GM19351 (cell line): Measurements from ENCODE around the gene OR10K2.
"Not testable (repeated sequence)": the region's sequence is repeated elsewhere in the genome, so short reads cannot be mapped to it uniquely, and the experiment has no call there.

ENCODE experiments used
- ATAC-seq: cut with Tn5 transposase; IDR thresholded peaks from one replicate; pipeline ENCODE4 v1.9.1; 2021; ENCODE audit warnings: mild to moderate bottlenecking, moderate library complexity; ENCODE audit not compliant: unreplicated experiment

OR10K2 gene, protein sequence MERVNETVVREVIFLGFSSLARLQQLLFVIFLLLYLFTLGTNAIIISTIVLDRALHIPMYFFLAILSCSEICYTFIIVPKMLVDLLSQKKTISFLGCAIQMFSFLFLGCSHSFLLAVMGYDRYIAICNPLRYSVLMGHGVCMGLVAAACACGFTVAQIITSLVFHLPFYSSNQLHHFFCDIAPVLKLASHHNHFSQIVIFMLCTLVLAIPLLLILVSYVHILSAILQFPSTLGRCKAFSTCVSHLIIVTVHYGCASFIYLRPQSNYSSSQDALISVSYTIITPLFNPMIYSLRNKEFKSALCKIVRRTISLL

DNA sequence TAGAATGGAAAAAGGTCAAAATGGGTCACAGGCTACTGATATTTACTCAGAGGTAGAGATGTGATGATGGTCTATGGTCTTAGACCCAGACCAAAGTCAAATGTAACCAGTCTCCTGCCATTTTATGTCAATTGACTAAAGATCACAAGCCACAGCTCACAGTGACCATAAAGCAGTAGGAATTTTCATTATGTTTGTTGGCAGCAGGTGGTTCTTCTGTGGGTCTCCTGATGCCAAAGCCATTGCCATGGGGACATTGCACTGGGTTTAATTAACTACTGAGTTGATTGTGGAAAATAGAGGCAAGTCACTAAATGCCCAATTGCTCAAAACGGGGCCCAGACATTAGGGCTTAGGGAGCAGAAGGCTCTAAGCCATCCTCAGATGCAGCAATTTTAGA is at the start of gene OR10K2:
Gene OR10K2 (minus strand): TSS at position 101 of the 400 bp plus-strand sequence. CDS start 5,371 bp downstream, outside the sequence.
- ATAC-seq: no peak

DNA sequence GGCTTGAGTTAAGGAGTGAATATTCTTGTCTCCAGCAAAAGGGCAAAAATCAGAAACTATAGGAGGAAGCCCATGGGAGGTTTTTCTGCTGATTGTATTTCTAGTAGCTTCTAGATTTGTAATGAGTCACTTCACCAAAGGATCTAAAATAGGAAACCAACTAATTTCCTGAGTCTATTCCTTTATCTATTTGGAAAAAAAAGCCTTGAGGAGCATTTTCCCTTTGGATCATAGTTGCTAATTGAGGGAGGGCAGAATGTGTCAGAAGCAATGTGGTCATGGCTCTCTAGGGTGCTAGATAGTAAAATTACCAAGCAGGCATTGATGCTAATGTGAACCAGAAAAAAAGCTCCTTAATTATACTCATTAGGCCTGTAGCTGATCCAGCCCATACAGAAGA is 45.9 kb upstream of the OR10K2 start, which contains the start of gene OR10R2:
Gene OR10R2 (plus strand): TSS at position 301 of the 400 bp plus-strand sequence. CDS start 106 bp downstream, outside the sequence.
- ATAC-seq: no peak

DNA sequence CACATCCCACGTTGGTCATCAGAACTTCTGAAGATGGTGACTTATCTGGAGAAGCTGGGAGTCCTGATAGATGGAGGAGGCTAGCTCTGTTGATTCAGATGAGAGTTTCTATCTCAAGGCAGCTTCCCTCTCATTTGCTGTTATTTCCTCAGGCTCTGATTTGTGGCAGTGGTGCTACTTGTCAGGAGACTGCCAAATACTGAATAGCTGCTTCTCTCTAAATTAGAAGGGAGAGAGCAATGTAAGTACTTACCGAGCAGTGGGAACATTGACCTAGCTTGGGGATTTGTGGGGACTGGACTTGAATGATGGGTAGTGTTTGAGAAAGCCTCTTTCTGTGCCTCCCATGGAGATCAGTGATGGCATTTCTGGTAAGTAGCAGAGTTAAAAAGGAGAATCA is 35.5 kb upstream of the OR10K2 start, which contains the start of gene OR10K1:
Gene OR10K1 (plus strand): TSS at position 301 of the 400 bp plus-strand sequence. CDS start 3,728 bp downstream, outside the sequence.
- ATAC-seq: no peak

DNA sequence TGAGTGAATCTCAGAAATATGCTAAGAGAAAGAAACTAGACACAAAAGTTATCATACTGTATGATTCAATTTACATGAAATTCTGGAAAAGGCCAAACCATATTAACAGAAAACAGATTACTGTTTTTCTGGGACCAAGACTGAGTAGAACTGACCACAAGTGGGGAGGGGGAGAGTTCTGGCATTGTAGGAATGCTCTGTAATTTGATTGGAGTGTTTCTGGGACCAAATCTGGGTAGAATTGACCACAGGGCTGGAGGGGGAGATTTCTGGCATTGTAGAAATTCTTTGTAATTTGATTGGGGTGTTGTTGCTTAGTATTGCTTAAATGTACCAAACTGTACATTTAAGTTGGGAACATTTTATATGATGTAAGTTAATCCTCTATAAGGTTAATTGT is 32.2 kb upstream of the OR10K2 start:
- no peak for ATAC-seq

DNA sequence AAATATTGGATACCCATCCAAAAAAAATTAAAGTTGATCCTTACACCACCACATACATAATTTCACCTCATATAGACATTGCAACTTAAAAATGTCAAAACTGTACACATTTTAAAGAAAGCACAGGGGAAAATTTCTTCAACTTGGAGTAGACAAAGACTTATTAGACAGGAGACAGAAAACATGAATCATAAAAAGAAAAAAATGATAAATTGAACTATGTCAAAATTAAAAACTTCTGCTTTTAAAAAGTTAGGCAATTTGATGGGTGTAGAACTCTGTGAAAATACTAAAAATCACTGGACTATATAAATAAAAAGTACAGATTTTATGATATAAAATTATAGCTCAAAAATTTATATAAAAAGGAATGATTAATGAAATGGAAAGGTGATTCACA is 31.2 kb upstream of the OR10K2 start:
- no peak for ATAC-seq

DNA sequence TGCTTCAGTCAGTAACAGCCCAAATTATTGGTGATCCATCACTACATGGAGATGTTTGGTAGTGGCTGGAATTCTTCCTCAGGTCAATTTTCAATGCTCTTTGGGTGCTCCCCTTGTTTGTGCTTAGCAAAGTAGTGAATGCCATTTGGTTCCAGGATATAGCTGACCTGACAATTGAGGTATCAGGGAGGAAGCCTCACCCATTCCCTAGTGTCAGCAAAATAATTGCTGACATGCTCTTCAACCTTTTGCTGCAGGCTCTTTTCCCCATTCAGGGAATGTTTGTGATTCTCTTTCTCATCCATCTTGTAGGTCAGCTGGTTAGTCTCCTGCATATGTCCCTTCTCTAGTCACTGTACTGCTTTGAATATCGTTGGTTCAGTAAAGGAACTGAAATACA is 28.5 kb upstream of the OR10K2 start:
- ATAC-seq: no peak

DNA sequence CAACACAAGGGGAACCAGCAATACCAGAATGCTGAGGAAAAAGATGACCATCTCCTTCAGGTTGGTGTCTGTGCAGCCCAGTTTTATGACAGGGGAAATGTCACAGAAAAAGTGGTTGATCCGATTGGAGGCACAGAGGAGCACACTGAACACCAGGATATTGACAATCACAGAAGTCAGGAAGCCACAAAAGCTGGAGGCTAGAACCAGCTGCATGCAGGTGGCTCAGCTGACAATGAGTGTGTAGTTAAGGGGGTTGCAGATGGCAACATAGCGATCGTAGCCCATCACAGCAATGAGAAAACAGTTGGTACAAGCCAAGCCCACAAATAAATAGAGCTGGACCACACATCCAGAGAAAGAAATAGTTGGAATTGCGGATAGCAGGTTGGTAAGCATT is 19.3 kb upstream of the OR10K2 start:
- no peak for ATAC-seq

DNA sequence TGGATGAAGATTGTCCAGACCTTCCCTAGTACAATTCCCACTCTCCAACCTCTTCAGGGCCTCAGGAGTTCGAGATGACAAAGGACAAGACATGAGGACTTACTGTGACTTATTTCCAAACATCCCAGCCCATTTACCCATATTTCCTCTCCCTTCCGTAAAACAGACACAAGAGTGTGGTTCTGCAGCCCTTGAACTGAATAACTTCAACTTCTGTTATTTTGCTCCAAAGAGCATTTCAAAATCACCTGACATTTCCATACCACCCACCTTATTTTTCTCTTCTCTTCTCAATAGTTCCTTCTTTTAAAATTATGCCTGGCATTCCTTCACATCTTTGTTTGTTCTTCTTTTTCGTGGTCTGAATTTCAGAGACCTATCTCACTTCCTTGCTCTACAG is 8.7 kb upstream of the OR10K2 start:
- ATAC-seq: no peak

DNA sequence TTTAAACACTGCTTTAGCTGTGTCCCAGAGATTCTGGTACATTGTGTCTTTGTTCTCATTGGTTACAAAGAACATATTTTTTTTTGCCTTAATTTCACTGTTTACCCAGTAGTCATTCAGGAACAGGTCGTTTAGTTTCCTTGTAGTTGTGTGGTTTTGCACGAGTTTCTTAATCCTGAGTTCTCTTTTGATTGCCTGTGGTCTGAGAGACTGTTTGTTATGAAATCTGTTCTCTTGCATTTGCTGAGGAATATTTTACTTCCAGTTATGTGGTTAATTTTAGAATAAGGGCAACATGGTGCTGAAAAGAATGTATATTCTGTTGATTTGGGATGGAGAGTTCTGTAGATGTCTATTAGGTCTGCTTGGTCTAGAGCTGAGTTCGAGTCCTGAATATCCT is 4.1 kb upstream of the OR10K2 start:
- not testable (repeated sequence) for ATAC-seq

DNA sequence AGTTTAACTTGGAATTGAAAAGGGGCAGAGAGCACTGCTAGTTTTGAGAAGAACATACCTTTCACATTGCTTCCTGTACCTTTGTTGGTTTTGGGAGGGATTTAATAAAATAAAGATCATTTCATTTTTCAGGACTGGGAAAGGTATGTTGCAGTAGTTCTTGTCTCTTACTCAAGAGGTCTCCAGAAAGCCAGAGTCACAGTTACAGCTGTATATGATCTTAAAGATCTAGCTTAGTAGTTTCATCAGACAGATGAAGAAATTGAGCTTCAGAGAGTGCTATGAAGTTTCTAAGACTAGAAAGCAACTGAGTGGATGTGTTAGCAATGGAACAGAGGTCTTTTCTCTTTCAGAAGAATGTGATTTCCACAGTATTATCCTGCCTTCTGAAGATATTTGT is 1.0 kb downstream of the OR10K2 start:
- no peak for ATAC-seq

DNA sequence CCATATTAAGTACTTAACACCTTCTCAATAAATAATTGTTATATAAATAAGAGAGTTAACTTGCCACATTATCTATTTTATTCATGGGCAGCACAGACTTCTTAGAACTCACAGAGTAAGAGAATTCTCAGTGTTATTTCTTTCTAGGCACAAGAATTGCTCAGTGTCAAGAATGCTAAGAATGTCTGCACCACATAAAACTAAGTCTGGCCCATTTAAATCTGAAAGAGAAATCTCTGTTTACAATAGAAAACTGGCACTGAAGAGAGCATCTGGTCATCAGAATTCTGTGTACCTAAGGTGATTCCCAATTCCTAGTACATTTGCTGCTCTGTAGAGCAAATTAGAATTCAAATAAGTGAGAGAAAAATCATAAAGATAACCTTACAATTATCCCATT is 3.8 kb downstream of the OR10K2 start:
- no peak for ATAC-seq

DNA sequence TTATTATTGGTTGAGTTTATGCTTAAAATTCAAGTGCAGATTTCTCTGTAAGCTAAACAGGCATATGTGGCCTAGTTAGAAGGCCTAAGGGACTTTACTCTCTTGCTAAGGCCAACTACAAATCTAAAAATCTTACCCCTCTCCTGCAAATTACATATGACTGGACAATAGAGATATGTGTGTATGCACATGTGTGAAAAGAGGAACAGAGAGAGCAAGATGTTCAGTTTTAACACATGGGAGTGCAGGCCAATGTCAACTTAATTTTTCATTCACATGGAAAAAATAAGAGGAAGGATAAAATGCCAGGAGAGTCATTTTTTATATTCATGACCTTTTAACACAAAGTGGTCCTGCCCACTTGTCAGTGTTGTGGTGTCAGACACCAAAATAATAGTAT is 8.5 kb downstream of the OR10K2 start:
- ATAC-seq: no peak

DNA sequence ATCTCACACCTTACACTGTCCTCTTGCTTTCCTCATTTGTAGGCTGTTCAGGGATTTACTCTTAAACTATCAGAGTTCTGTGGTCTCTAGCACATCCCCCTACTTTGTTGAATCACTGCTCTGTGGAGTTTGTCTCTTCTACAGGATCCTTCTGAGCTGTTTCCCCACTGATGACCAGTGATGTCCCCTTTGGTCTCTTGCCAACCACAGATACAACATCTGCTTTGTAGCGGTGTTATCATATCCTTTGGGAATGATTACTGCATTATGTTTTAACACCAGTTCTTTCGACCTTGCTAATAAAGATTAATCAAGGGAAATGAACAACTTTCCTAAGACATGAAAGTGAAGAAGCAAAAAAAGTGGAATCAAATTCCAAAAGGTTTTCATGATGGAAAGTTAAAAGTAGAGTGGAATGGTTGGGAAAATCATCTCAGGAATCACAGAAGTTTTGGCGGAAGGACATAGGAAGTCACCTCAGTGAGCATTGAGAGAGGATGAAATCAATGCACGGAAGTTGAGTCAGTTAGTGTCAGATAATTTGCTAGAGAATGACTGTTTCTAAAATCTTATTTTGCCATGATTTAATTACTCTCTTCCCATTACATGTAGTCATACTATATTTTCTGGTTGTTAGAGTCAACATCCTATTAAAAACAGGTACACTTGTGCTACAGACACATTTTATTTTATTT is 11.2 kb downstream of the OR10K2 start:
- ATAC-seq: no peak

DNA sequence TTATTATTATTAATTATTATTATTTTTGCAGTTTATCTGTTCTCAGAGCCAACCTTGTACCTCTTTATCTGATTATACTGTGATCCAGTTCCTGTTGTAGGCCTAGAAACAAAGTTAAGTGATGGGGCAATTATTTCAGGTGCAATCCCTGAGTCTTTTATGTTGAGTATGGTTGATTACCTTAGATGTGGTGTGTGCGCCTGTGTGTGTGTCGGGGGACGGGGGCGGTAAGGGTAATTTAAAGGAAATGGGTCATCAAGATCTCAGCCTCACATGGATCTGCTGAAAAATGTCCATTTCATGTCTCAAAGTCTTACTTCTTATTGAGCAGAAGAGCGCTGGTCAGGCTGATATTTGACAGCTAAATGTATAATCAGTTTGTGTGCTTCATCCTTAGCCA is 18.9 kb downstream of the OR10K2 start:
- ATAC-seq: no peak

DNA sequence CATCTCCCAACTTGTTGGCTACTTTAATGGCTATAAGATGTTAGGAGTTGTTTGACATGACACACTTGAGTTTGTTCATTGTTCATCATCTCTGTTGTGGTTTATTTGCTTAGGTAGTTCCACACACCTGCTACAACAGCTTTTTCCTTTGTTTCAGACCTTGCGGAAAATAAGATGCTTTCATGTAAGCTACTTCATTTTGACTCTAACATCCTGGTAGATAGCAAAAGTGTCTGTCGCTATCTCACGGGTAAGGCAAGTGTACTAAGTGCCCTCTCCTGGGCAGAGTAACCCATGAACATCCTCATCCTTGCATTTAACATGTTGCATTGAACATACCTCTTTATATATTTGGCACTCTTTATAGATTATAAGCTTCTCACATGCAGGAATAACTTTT is 25.2 kb downstream of the OR10K2 start:
- no peak for ATAC-seq

DNA sequence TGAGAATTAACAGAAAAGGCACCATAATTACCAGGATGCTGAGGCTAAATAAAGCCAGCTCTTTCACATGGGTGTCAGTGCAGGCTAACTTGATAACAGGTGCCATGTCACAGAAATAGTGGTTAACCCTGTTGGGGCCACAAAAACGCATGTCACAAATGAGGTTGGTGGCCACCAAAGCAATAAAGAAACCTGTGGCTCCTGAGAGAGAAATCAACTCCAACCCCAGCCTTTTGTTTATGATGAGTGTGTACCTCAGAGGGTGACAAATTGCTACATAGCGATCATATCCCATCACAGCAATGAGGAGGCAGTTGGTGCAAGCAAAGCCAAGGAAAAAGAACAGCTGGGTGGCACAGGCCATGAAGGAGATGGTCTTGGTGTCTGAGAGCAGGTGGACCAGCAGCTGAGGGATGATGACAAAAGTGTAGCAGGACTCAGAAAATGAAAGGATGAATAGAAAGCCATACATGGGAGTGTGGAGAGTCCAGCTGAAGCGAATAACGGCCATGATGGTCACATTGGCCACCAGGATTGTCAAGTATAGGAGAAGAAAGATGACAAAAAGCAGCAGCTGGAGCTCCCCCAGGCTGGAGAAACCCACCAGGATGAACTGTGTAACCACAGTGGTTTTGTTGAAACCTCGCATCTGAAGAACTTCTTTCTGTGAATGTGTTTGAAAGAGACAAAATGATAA is 27.1 kb downstream of the OR10K2 start, which contains the start of gene OR10T2:
Gene OR10T2 (minus strand): TSS at position 649 of the 697 bp plus-strand sequence. CDS start 0 bp downstream, at position 649.
- ATAC-seq: no peak

DNA sequence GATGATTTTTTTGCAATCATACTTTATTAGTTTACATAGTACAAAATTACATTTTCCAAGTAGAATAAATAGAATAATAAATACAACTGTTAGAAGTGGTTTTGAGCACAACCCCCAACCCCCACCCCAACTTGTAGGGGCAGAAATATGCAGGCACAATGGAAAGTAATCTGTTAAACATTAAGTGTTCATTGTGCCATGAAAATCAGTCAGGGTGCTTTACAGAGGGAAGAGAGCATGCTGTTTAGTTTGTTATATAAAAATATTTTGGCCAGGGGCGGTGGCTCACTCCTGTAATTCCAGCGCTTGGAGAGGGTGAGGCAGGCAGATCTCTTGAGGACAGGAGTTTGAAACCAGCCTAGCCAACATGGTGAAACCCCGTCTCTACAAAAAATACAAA is 29.4 kb downstream of the OR10K2 start:
- no peak for ATAC-seq

DNA sequence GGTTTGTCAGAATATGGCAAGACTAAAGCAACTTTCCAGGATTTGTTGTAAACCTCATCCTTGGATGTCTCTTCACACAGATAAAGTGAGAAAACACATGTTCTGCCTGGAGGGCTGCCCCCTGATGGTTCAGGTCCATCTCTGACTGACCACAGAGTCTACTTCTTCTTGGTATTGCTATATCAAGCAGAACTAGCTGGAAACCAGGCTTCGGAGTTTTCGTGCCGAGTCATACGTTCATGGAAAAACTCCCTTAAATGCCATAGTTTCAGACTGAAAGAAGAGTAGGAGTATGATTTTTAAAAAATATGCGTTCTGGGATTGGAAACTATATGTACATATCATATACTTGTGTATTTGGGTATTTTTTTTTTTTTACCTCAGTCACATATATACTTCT is 32.6 kb downstream of the OR10K2 start:
- no peak for ATAC-seq

DNA sequence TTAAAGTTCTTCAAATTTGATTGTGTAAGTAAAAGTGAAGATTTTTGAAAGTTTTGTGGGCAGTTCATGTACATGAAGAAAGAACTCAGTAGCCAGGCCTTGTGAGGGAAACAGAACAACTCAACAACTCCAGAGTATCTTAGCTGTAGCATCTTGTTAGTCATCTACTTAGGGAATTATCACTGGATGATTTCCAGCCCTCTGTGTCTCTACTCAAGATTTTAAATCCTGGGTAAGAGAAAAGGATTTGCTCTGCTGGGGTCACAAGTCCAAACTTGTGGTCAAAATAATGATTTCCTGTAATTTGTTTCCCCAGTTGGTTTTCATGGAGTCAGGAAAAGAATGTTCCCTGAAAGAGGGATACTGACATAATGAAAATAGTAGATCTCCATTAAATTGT is 34.9 kb downstream of the OR10K2 start:
- no peak for ATAC-seq

DNA sequence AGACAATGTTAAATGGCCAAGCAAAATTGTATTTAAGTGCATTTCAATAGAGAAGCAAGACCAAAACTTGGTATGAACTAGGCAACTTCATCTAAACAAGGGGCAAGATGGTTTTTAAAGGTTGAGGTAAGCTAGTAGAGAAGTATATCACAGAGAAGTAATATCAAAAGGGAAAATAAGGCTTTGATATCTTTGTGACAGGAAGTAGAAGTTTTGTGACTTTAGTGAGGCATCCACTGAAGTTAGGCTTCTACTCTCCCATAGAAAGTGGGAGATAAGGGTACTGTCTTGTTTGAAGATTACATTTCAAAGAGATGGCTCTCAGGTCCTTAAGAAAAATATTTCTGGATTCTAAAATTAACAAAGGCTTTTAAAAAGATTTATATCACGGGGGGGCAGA is 35.7 kb downstream of the OR10K2 start:
- no peak for ATAC-seq

DNA sequence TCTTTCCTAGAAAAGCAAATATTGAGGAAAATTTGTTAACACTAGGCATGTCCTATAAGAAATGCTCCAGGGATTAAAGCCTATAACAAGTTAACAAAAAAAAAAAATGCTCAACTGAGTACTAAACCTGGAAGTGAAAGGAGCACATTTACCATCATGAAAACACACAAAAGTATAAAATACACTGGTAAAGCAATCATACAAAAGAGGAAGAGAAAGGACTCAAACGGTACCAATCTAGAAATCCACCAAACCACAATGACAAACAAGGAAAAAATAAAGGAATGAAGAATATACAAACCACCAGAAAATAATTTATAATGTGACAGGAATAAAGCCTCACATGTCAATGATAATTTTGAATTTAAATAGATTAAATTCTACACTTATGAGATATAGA is 51.2 kb downstream of the OR10K2 start:
- no peak for ATAC-seq

DNA sequence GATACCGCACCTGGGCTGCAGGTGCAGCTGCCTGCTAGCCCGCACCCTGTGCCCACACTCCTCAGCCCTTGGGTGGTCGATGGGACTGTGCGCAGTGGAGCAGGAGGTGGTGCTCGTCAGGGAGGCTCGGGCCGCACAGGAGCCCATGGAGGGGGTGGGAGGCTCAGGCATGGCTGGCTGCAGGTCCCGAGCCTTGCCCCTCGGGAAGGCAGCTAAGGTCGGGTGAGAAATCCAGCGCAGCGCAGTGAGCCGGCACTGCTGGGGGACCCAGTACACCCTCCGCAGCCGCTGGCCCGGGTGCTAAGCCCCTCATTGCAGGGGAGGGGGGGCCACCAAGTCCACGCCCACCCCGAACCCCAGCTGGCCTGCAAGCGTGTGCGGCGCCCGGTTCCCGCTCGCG is 51.9 kb downstream of the OR10K2 start:
- not testable (repeated sequence) for ATAC-seq
